Measurements from ENCODE around the gene TCP1.
"Not testable (repeated sequence)": the region's sequence is repeated elsewhere in the genome, so short reads cannot be mapped to it uniquely, and the experiment has no call there.

Gene TCP1

GRCh38 chr6:159817951-159818739 lies 28.7 kb upstream of the TCP1 start:
- DNase-seq (ENCODE audit: low spot score), result no peak

DNA sequence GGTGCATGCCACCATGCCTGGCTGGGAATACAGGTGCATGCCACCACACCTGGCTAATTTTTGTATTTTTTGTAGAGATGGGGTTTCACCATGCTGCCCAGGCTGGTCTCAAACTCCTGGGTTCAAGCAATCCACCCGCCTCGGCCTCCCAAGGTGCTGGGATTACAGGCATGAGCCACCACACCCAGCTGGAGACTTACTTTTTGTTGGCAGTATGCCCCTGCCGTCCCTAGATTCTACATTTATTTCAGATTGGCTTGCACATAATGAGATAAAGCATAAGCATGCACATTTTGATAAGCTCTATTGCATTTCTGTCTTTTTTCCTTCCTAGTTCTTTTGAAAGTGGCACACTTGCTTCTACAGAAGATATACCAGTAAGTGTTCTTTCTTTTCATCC lies 27.4 kb upstream of the TCP1 start:
- not testable (repeated sequence) for DNase-seq (ENCODE audit: low spot score)

DNA sequence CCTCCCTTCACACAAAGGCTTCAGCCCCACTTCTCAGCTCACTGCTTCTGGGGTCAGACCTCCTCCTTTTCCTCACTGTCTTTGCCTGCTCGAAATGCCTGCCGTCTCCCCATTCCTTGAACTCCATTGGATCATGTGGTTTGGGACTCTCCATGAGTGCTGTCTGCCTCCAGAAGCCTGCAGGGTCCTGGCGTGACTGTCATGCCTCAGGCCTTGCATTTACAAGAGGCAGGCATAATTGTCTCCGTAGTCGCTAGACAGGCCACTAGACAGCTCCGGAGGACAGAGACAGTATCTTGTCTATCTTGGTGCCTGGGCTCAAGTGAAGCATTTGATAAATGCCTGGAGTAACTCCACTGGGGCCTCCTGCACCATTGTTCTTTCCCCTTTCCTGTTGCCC lies 26.0 kb upstream of the TCP1 start:
- DNase-seq (ENCODE audit: low spot score), result no peak

GRCh38 chr6:159813781-159814180 lies 24.4 kb upstream of the TCP1 start:
- DNase-seq (ENCODE audit: low spot score), result no peak

DNA sequence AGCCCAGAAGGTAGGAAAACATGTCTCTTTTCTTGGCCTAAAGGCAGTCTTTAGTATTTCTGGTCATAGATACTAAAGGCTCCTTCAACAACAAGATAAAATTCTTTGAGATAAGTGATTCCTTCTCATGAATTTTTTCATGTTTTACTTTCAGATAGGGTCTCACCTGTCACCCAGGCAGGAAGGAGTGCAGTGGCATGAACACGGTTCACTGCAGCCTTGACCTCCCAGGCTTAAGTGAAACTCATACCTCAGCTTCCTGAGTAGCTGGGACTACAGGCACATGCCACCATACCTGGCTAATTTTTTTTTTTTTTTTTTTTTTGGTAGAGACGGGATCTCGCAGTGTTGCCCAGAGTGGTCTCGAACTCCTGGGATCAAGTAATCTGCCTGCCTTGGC lies 19.7 kb upstream of the TCP1 start:
- DNase-seq (ENCODE audit: low spot score), result no peak

- no peak for DNase-seq (ENCODE audit: low spot score)
These were observed 19.2 kb upstream of the TCP1 start for GRCh38 chr6:159808647-159809046.

DNA sequence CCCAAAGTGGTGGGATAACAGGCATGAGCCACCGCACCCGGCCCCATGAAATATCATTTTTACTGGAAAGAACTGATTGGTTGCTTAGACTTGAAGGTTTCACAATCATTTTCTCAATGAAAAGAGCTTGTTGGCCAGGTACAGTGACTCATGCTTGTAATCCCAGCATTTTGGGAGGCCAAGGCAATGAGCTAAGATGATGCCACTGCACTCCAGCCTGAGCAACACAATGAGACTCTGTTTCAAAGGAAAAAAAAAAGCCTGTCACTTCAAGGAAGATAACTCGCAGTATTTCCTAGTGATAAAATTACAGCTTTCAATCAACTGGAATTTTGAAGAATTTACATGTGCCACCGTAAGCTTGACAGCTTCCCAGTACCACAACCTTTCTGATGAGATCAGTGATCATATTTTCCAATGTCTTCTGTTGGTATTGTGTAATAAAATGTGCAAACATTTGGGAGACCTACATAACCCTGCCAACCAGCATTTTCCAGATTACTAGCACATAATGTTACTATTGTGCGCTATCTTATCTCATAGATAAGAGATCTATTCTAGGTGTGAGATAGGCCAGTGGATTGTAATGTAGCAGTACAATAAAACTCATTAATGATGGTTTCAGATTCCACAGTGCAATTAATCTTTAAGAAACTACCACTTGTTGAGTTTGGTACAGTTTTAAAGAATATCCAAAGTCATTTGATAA lies 17.9 kb upstream of the TCP1 start:
- DNase-seq (ENCODE audit: low spot score), result no peak

GRCh38 chr6:159806021-159806458 lies 16.6 kb upstream of the TCP1 start:
- DNase-seq (ENCODE audit: low spot score), result no peak

GRCh38 chr6:159805440-159806020 lies 16.1 kb upstream of the TCP1 start:
- DNase-seq (ENCODE audit: low spot score), result no peak

- no peak for DNase-seq (ENCODE audit: low spot score)
These were observed 15.1 kb upstream of the TCP1 start for GRCh38 chr6:159804504-159804903.

GRCh38 chr6:159801935-159802334 lies 12.5 kb upstream of the TCP1 start:
- DNase-seq (ENCODE audit: low spot score), result no peak

- DNase-seq (ENCODE audit: low spot score), result no peak
These were observed 10.9 kb upstream of the TCP1 start, which contains the start of gene PNLDC1 for GRCh38 chr6:159800141-159800865. Gene PNLDC1 (plus strand): TSS chr6:159800276. CDS start chr6:159800308, 32 bp downstream.

- DNase-seq (ENCODE audit: low spot score), result no peak
These were observed 8.2 kb upstream of the TCP1 start for GRCh38 chr6:159797554-159797953.

DNA sequence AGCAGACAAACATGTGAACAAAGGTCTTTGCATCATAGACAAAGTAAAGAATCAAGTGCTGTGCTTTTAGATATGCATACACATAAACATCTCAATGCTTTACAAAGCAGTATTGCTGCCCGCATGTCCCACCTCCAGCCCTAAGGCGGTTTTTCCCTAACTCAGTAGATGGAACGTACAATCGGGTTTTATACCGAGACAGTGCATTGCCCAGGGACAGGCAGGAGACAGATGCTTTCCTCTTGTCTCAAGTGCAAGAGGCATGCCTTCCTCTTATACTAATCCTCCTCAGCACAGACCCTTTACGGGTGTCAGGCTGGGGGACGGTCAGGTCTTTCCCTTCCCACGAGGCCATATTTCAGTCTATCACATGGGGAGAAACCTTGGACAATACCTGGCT lies 5.6 kb upstream of the TCP1 start:
- DNase-seq (ENCODE audit: low spot score), result not testable (repeated sequence)

DNA sequence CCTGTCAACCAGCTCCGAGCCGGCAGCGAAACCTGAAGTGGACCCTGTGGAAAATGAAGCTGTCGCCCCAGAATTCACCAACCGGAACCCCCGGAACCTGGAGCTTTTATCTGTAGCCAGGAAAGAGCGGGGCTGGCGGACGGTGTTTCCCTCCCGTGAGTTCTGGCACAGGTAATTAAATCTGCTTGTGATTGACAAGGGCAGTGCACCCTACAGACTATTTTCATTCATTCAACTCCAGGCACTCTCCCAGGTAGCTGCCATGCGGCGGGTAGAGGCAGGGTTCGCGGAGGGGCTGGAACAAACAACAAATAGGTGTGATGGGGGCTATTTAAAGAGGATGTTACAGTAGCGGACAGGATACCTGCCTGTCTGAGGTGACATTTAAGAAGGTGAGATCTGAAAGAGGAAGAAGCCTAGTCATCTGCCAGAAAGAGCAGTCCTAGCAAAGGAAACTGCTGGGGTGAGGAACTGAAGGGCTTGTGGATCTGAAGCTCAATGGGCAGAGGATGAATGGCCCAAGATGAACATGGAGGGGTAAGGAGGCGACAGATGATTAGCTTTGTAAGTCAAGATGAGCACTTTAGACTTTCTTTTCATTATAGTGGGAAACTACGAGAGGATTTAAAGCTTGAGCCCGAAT lies 1.7 kb upstream of the TCP1 start:
- DNase-seq (ENCODE audit: low spot score), result peak; percentile 4

GRCh38 chr6:159790149-159790955 lies 950 bp upstream of the TCP1 start, which contains the start of gene MRPL18:
Gene MRPL18 (plus strand): TSS chr6:159790467. CDS start chr6:159790588, 121 bp downstream.
- DNase-seq (ENCODE audit: low spot score), result peak; percentile 89

DNA sequence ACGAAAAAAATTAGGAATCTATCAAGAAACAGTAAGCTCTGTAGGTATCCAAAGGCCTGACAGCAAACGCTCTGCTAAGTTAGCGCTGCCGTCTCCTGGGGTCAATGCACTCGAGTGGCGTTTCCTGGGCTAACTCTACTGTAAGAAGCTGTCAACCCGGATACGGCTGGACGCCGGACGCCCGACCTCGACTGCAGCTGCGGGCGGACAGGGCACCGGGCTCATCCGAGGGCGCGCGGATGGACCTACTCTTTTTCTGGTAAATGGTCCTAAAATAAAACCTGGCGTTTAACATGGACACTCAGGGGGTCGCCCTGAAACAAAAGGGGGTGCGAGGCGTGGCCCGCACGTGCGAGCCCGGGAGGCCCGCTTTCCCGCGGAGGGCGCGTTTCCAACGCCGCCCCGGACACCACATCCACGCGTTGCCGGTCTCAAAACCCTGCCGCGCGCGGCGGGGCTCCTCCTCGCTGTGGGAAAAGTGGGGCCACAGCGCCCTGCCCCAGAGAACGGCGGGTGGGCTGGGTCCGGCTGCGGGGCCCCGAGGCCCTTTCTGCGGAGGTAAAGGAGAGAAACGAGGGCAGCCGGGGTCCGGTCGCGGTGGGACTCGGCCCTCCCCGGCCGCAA lies 537 bp downstream of the TCP1 start:
- DNase-seq (ENCODE audit: low spot score), result no peak

DNA sequence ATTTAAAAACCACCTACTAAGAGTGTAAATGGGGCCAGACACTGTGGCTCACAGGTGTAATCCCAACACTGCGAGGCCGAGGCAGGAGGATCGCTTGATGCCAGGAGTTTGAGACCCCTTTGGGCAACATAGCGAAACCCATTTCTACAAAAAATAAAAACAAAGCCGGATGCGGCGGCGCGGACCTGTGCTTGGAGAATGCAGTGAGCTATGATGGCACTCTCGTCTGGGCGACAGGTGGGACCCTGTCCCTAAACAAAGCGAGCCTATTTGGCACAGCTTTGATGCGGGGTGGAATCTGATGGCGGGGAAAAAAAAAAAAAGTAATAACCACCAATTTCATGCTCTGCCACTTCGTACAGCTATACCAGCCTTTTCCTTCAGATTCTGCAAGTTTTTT lies 1.1 kb downstream of the TCP1 start:
- no peak for DNase-seq (ENCODE audit: low spot score)

DNA sequence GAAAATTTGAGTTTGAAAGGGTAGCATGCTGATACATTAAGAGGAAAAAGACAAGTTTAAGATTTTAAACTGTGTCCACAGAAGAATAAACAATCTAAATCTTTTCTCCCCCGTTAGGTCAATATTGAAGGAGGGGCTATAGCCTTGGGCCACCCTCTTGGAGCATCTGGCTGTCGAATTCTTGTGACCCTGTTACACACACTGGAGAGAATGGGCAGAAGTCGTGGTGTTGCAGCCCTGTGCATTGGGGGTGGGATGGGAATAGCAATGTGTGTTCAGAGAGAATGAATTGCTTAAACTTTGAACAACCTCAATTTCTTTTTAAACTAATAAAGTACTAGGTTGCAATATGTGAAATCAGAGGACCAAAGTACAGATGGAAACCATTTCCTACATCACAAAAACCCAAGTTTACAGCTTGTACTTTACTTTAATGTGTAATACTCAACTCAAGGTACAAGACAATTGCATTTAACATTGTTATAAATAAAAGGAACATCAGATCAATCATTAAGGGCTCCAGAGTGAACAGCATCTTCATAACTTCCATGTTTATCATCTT lies 10.8 kb downstream of the TCP1 start:
- no peak for DNase-seq (ENCODE audit: low spot score)

DNA sequence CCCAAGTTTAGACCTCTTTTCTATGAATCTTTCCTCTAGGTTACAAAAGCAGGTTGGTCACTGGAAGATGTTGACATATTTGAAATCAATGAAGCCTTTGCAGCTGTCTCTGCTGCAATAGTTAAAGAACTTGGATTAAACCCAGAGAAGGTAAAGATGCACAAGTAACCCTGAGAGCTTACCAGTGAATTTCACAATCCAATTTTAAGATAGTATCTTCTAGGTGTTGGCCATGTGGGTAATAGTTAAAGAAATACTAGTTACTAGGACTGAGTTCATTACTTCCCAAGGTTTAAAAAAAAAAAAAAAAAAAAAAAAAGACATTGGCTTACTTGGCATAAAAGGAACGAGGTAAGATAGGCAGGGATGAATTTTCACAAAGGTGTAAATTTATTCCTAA lies 11.3 kb downstream of the TCP1 start:
- DNase-seq (ENCODE audit: low spot score), result no peak

Data from CD4-positive, alpha-beta T cell treated with Interleukin-15 for 4 hours (primary cell).